Testis (tissue), 3 donors: ENCODE data around the gene UGT1A6. TPM values are rescaled to one million over a fixed set of nuclear protein-coding genes. Genes with fewer than 3 reads are reported as not detected.

Experiments used
- DNase-seq: peaks from one replicate; pipeline ENCODE4 v3.0.0-alpha.2; 2019
- H3K27ac ChIP-seq, 2 donors: fragments of 200-600 bp; sonication (generic); one replicate each; pipeline ENCODE4 v1.5.1; 2019
- H3K27me3 ChIP-seq: fragments of 200-600 bp; sonication (generic); one replicate; pipeline ENCODE4 v1.5.1; 2019
- H3K36me3 ChIP-seq: fragments of 200-600 bp; sonication (generic); one replicate; pipeline ENCODE4 v1.5.1; 2017; ENCODE audit warnings: low read depth; ENCODE audit errors: missing control alignments
- H3K4me1 ChIP-seq: fragments of 200-600 bp; sonication (generic); one replicate; pipeline ENCODE4 v1.5.1; 2019
- H3K4me3 ChIP-seq, 2 donors: fragments of 200-600 bp; sonication (generic); one replicate each; pipeline ENCODE4 v1.5.1; 2017 to 2019
- H3K9me3 ChIP-seq: fragments of 200-600 bp; sonication (generic); one replicate; pipeline ENCODE4 v1.5.1; 2017
- CTCF ChIP-seq, 3 experiments: fragments of 450-650 bp in 2 of 3; fragments of 200-600 bp in 1 of 3; sonication (generic) in 1 of 3; IDR thresholded peaks; one replicate each; pipeline ENCODE4 v1.5.1; 2016 to 2019; ENCODE audit warnings: antibody characterized with exemption in 3 of 3, mild to moderate bottlenecking in 2 of 3, moderate library complexity in 1 of 3
- POLR2A ChIP-seq: fragments of 450-650 bp; IDR thresholded peaks from one replicate; pipeline ENCODE4 v1.6.1; 2017; ENCODE audit warnings: antibody characterized with exemption, mild to moderate bottlenecking, moderate library complexity
- WGBS, 2 donors: methylation state at CpG; one replicate each; pipeline ENCODE4 v1.1.5; 2018; 5-methylcytosine and 5-hydroxymethylcytosine counted together
- intact Hi-C: fragments of 100-400 bp; cut with DNase I; formaldehyde crosslinking; loops from one replicate; pipeline ENCODE4 v1.15.1; 2023; ENCODE audit warnings: low total_unique reads
- polyA plus RNA-seq: library from polyadenylated mRNA; stranded (reverse); fragments of 350-450 nt; fragmentation: Illumina TruSeq; extraction: RNeasy Lipid Tissue Mini Kit (QIAGEN cat#74804); gene quantifications from one replicate; pipeline ENCODE4 v1.2.3, GENCODE V29; 2014; ENCODE audit warnings: low read depth, low replicate concordance; ENCODE audit not compliant: insufficient read depth
- total RNA-seq, 2 donors: library from RNA; depleted of rRNA; stranded (reverse); fragments of >200 nt; gene quantifications; one replicate each; pipeline ENCODE4 v1.2.3, GENCODE V29; 2016

The UGT1A6 gene
- total and polyA plus RNA-seq, 3 donors from 2014 or later = 0.74 to 3.0 TPM; not detected in 1

GRCh38 chr2:233680361-233681045, 12.2 kb upstream of the UGT1A6 start:
- no peak for TF ChIP-seq POLR2A
- TF ChIP-seq CTCF (IDR thresholded peaks at IDR 0.05) = no peak
- Histone ChIP-seq H3K27me3 (no peaks in the 10 kb centered on the region), H3K4me3 (no peak overlapping the region), H3K4me1 (no peaks in the 10 kb centered on the region), H3K27ac (no peak overlapping the region), H3K36me3 (no peaks in the 10 kb centered on the region), H3K9me3 (no peaks in the 10 kb centered on the region)
- WGBS, 2 donors = 78 to 86% methylated on average over 4 of the region's 4 CpGs
- intact Hi-C loops = no loop called here
- DNase-seq = no peak

- no peak for DNase-seq
- H3K27me3 ChIP-seq = no peaks in the 10 kb centered on the region
Observed at GRCh38 chr2:233681521-233682099, 11.1 kb upstream of the UGT1A6 start, which contains the start of gene UGT1A7. Gene UGT1A7, plus strand, starts transcription at chr2:233681901. Its CDS starts 37 bp downstream, at chr2:233681938.

GRCh38 chr2:233684640-233685039, 8.1 kb upstream of the UGT1A6 start:
- DNase-seq = no peak
- no peaks in the 10 kb centered on the region for H3K27me3 ChIP-seq
- H3K27ac ChIP-seq = no peak overlapping the region
- intact Hi-C loops = no loop called here
- no peaks in the 10 kb centered on the region for H3K36me3 ChIP-seq
- WGBS, 2 donors = 80 to 92% methylated on average over 1 of the region's 1 CpG
- H3K9me3 ChIP-seq = no peaks in the 10 kb centered on the region
- TF ChIP-seq POLR2A (no peak), CTCF (IDR thresholded peaks at IDR 0.05) (no peak)
- H3K4me3 ChIP-seq = no peak overlapping the region
- no peaks in the 10 kb centered on the region for H3K4me1 ChIP-seq

More at GRCh38 chr2:233681521-233682099, 11.1 kb upstream of the UGT1A6 start, which contains the start of gene UGT1A7:
- H3K4me1 ChIP-seq = no peaks in the 10 kb centered on the region
- no peaks in the 10 kb centered on the region for H3K36me3 ChIP-seq
- intact Hi-C loops = no loop called here
- WGBS, 2 donors = 68 to 80% methylated on average over 5 of the region's 5 CpGs
- no peaks in the 10 kb centered on the region for H3K9me3 ChIP-seq
- H3K27ac ChIP-seq = no peak within 1 kb of the TSS
- TF ChIP-seq POLR2A (no peak), CTCF (IDR thresholded peaks at IDR 0.05) (no peak)
- H3K4me3 ChIP-seq = no peak within 1 kb of the TSS

- H3K27me3 ChIP-seq = no peaks in the 10 kb centered on the region
- DNase-seq = no peak
- H3K27ac ChIP-seq = no peak overlapping the region
- no peaks in the 10 kb centered on the region for H3K4me1 ChIP-seq
- H3K9me3 ChIP-seq = no peaks in the 10 kb centered on the region
- no peak overlapping the region for H3K4me3 ChIP-seq
- TF ChIP-seq POLR2A = no peak
- TF ChIP-seq CTCF (IDR thresholded peaks at IDR 0.05) = no peak
- intact Hi-C loops = no loop called here
- 81 to 82% methylated on average over 5 of the region's 5 CpGs for WGBS, 2 donors
- no peaks in the 10 kb centered on the region for H3K36me3 ChIP-seq
Observed at GRCh38 chr2:233686928-233687327, 5.8 kb upstream of the UGT1A6 start.
